Measurements from ENCODE around the gene ELOVL3. TPM values are rescaled to one million over a fixed set of nuclear protein-coding genes. Genes with fewer than 3 reads are reported as not detected.

Gene ELOVL3
- total and polyA plus RNA-seq, 7 donors = 0.17 to 0.54 (median 0.26) TPM; not detected in 1

GRCh38 chr10:102196893-102197292 is 29.2 kb upstream of the ELOVL3 start:
- Histone ChIP-seq H3K9me3 (no peaks in the 10 kb centered on the region), H3K27ac (no peak overlapping the region), H3K27me3 (ENCODE audit: insufficient read depth in 3 of 3, low read length in 2 of 3) (no peaks in the 10 kb centered on the region), H3K36me3 (ENCODE audit: insufficient read depth in 1 of 2, low read depth in 1 of 2) (no peaks in the 10 kb centered on the region), H3K4me1 (no peaks in the 10 kb centered on the region), H3K4me3 (no peak overlapping the region)
- intact Hi-C loops (cut with DNase I) = no loop called here
- ATAC-seq (no peak), DNase-seq (no peak)
- no peak for TF ChIP-seq CTCF (IDR thresholded peaks at IDR 0.05)
- 69 to 74% (median 73%) methylated on average over 2 of the region's 2 CpGs for WGBS, 3 donors

- TF ChIP-seq CTCF (IDR thresholded peaks at IDR 0.05) = no peak
- DNase-seq = no peak
- no peak overlapping the region for H3K4me3 ChIP-seq
Measured at GRCh38 chr10:102198027-102198426, 28.1 kb upstream of the ELOVL3 start.

GRCh38 chr10:102200751-102201640 is 25.1 kb upstream of the ELOVL3 start:
- no peaks in the 10 kb centered on the region for H3K27me3 ChIP-seq (ENCODE audit: insufficient read depth in 3 of 3, low read length in 2 of 3)
- H3K27ac ChIP-seq = no peak overlapping the region
- intact Hi-C loops (cut with DNase I) = no loop called here
- TF ChIP-seq CTCF (IDR thresholded peaks at IDR 0.05) = no peak
- no peaks in the 10 kb centered on the region for H3K4me1 ChIP-seq
- 81 to 87% (median 86%) methylated on average over 31 to 34 of the region's 34 CpGs for WGBS, 3 donors
- ATAC-seq (peak in 1 of 4 donors; percentile 33), DNase-seq (no peak)
- no peaks in the 10 kb centered on the region for H3K36me3 ChIP-seq (ENCODE audit: insufficient read depth in 1 of 2, low read depth in 1 of 2)
- peaks cover 4% of the 10 kb centered on the region for H3K9me3 ChIP-seq
- H3K4me3 ChIP-seq = no peak overlapping the region

More at GRCh38 chr10:102198027-102198426, 28.1 kb upstream of the ELOVL3 start:
- H3K4me1 ChIP-seq = no peaks in the 10 kb centered on the region
- intact Hi-C loops (cut with DNase I) = no loop called here
- H3K27me3 ChIP-seq (ENCODE audit: insufficient read depth in 3 of 3, low read length in 2 of 3) = no peaks in the 10 kb centered on the region
- H3K27ac ChIP-seq = no peak overlapping the region
- no peaks in the 10 kb centered on the region for H3K36me3 ChIP-seq (ENCODE audit: insufficient read depth in 1 of 2, low read depth in 1 of 2)
- WGBS, 3 donors = 65 to 73% (median 71%) methylated on average over 2 of the region's 2 CpGs
- no peak for ATAC-seq
- no peaks in the 10 kb centered on the region for H3K9me3 ChIP-seq

- DNase-seq (no peak), ATAC-seq (no peak)
- Histone ChIP-seq H3K36me3 (ENCODE audit: insufficient read depth in 1 of 2, low read depth in 1 of 2) (no peaks in the 10 kb centered on the region), H3K4me1 (no peaks in the 10 kb centered on the region), H3K27ac (no peak overlapping the region), H3K4me3 (no peak overlapping the region), H3K9me3 (peaks cover 4% of the 10 kb centered on the region), H3K27me3 (ENCODE audit: insufficient read depth in 3 of 3, low read length in 2 of 3) (no peaks in the 10 kb centered on the region)
- TF ChIP-seq CTCF (IDR thresholded peaks at IDR 0.05) = no peak
- WGBS, 3 donors = 64 to 81% (median 72%) methylated on average over 1 of the region's 1 CpG
- intact Hi-C loops (cut with DNase I) = no loop called here
Measured at GRCh38 chr10:102202386-102202785, 23.7 kb upstream of the ELOVL3 start.

Measured in psoas muscle (tissue), 8 donors.